CD14-positive monocyte (primary cell): Measurements from ENCODE around the gene STK32A. TPM values are rescaled to one million over a fixed set of nuclear protein-coding genes. Genes with fewer than 3 reads are reported as not detected.

ENCODE experiments used
- DNase-seq, 3 donors: peaks; one replicate each; pipeline ENCODE4 v3.0.0-alpha.2; 2011 to 2022
- H2AFZ ChIP-seq: 2 replicates; pipeline ENCODE4 v1.6.0; 2012; ENCODE audit warnings: mild to moderate bottlenecking, low read depth, low read length, inconsistent platforms; ENCODE audit not compliant: insufficient read depth, poor library complexity, severe bottlenecking
- H3K27ac ChIP-seq, 2 donors: 1 replicate in 1 of 2; 2 replicates in 1 of 2; pipeline ENCODE4 v1.5.1; 2012 to 2013; ENCODE audit warnings: low read length in 2 of 2, control low read depth in 1 of 2, inconsistent platforms in 1 of 2, low read depth in 1 of 2, mild to moderate bottlenecking in 1 of 2
- H3K27me3 ChIP-seq, 2 donors: one replicate each; pipeline versions ENCODE4 v1.6.0 to v1.6.1; 2011 to 2013; ENCODE audit warnings: low read length in 2 of 2; ENCODE audit not compliant: control insufficient read depth in 2 of 2, insufficient read depth in 2 of 2
- H3K36me3 ChIP-seq, 2 donors: replicated peaks in 1 of 2; 1 replicate in 1 of 2; 2 replicates in 1 of 2; pipeline versions ENCODE4 v1.5.1 to v1.6.1; 2012 to 2013; ENCODE audit warnings: low read length in 2 of 2, control low read depth in 1 of 2, inconsistent platforms in 1 of 2, mild to moderate bottlenecking in 1 of 2; ENCODE audit not compliant: insufficient read depth in 2 of 2, control insufficient read depth in 1 of 2
- H3K4me1 ChIP-seq, 2 donors: 1 replicate in 1 of 2; 2 replicates in 1 of 2; pipeline versions ENCODE4 v1.5.1 to v1.6.1; 2012 to 2013; ENCODE audit warnings: low read length in 2 of 2, control low read depth in 1 of 2, inconsistent platforms in 1 of 2, mild to moderate bottlenecking in 1 of 2, moderate library complexity in 1 of 2; ENCODE audit not compliant: insufficient read depth in 2 of 2, control insufficient read depth in 1 of 2
- H3K4me2 ChIP-seq: replicated peaks from 2 replicates; pipeline ENCODE3; 2012; ENCODE audit warnings: low read length, moderate library complexity, mild to moderate bottlenecking; ENCODE audit not compliant: poor library complexity, severe bottlenecking; ENCODE audit errors: extremely low read depth
- H3K4me3 ChIP-seq, 3 experiments: fragments of 200-600 bp in 1 of 3; sonication (generic) in 1 of 3; replicated peaks in 1 of 3; 1 replicate in 2 of 3; 2 replicates in 1 of 3; pipeline ENCODE4 v1.5.1; 2011 to 2013; ENCODE audit warnings: low read length in 3 of 3, mild to moderate bottlenecking in 3 of 3, control low read depth in 2 of 3, low read depth in 2 of 3, inconsistent platforms in 1 of 3, moderate library complexity in 1 of 3
- H3K79me2 ChIP-seq: 2 replicates; pipeline ENCODE4 v1.6.0; 2012; ENCODE audit warnings: mild to moderate bottlenecking, control low read depth, inconsistent platforms, low read length, moderate library complexity; ENCODE audit not compliant: insufficient read depth
- H3K9ac ChIP-seq: 2 replicates; pipeline ENCODE4 v1.6.0; 2017; ENCODE audit warnings: low read length, mild to moderate bottlenecking; ENCODE audit not compliant: insufficient read depth, poor library complexity, severe bottlenecking
- H3K9me3 ChIP-seq, 2 donors: replicated peaks in 1 of 2; 1 replicate in 1 of 2; 2 replicates in 1 of 2; pipeline versions ENCODE4 v1.5.1 to v1.6.1; 2012 to 2013; ENCODE audit warnings: low read length in 2 of 2, control low read depth in 1 of 2; ENCODE audit not compliant: control insufficient read depth in 1 of 2, insufficient read depth in 1 of 2
- H4K20me1 ChIP-seq: 2 replicates; pipeline ENCODE4 v1.6.0; 2012; ENCODE audit warnings: mild to moderate bottlenecking, low read length, control low read depth, moderate library complexity; ENCODE audit not compliant: insufficient read depth
- H3K27ac Mint-ChIP-seq, 7 donors: one replicate each; pipeline ENCODE4 v1.8.0; 2020; ENCODE audit warnings: mild to moderate bottlenecking in 7 of 7, mixed read lengths in 7 of 7, moderate library complexity in 6 of 7, inconsistent platforms in 2 of 7
- H3K27me3 Mint-ChIP-seq, 3 donors: one replicate each; pipeline ENCODE4 v1.8.0; 2021 to 2022; ENCODE audit warnings: low read depth in 3 of 3, mild to moderate bottlenecking in 3 of 3, mixed read lengths in 3 of 3, moderate library complexity in 3 of 3, inconsistent platforms in 1 of 3
- H3K36me3 Mint-ChIP-seq, 2 donors: one replicate each; pipeline ENCODE4 v1.8.0; 2020; ENCODE audit warnings: mixed read lengths in 2 of 2, inconsistent platforms in 1 of 2, mild to moderate bottlenecking in 1 of 2
- H3K4me1 Mint-ChIP-seq: one replicate; pipeline ENCODE4 v1.8.0; 2020; ENCODE audit warnings: mild to moderate bottlenecking, mixed read lengths
- H3K4me3 Mint-ChIP-seq, 2 donors: one replicate each; pipeline ENCODE4 v1.8.0; 2020; ENCODE audit warnings: mild to moderate bottlenecking in 2 of 2, mixed read lengths in 2 of 2, moderate library complexity in 1 of 2
- H3K9me3 Mint-ChIP-seq, 7 donors: one replicate each; pipeline ENCODE4 v1.8.0; 2020 to 2022; ENCODE audit warnings: mixed read lengths in 7 of 7, mild to moderate bottlenecking in 6 of 7, moderate library complexity in 6 of 7, inconsistent platforms in 2 of 7
- CTCF ChIP-seq: fragments of 200-600 bp; IDR thresholded peaks from one replicate; pipeline ENCODE4 v1.8.0; 2022; ENCODE audit warnings: antibody characterized with exemption, mild to moderate bottlenecking
- WGBS: methylation state at CpG from one replicate; pipeline ENCODE4 v1.1.5; 2013; ENCODE audit warnings: missing lambda C conversion rate; ENCODE audit not compliant: insufficient coverage; 5-methylcytosine and 5-hydroxymethylcytosine counted together
- intact Hi-C, 2 donors: fragments of 100-400 bp; cut with micrococcal nuclease; formaldehyde crosslinking; loops; one replicate each; pipeline versions ENCODE4 v1.15.0 to v1.15.1; 2023
- polyA plus RNA-seq, 3 donors: library from polyadenylated mRNA; depleted of rRNA in 1 of 3; unstranded in 2 of 3; stranded (reverse) in 1 of 3; fragments of 300-500 nt in 2 of 3; fragments of >200 nt in 1 of 3; fragmentation: Illumina TruSeq in 2 of 3; gene quantifications; 1 replicate in 2 of 3; 2 replicates in 1 of 3; pipeline ENCODE4 v1.2.3, GENCODE V29; 2012 to 2021

Gene STK32A
- polyA plus RNA-seq, 3 donors, result not detected

GRCh38 chr5:147287110-147287509, 52.3 kb downstream of the STK32A start:
- no peaks in the 10 kb centered on the region for H3K27me3 ChIP-seq
- intact Hi-C loops, result no loop called here
- no peak overlapping the region for H3K27ac ChIP-seq
- Mint-ChIP-seq H3K4me1 (no peaks in the 10 kb centered on the region), H3K4me3 (no peak overlapping the region), H3K36me3 (no peaks in the 10 kb centered on the region), H3K9me3 (peaks cover 3 to 13% (median 8%) of the 10 kb centered on the region in 7 donors), H3K27ac (no peak overlapping the region), H3K27me3 (peaks cover 0 to 4% (median 2%) of the 10 kb centered on the region in 3 donors)
- H3K9me3 ChIP-seq, result peaks cover 0 to 6% of the 10 kb centered on the region in 2 donors
- no peak overlapping the region for H3K4me2 ChIP-seq
- no CpG with 5 or more reads among the region's 2 CpGs for WGBS
- H2AFZ ChIP-seq, result no peak overlapping the region
- no peaks in the 10 kb centered on the region for H3K79me2 ChIP-seq
- H3K36me3 ChIP-seq, result no peaks in the 10 kb centered on the region
- H3K4me1 ChIP-seq, result no peaks in the 10 kb centered on the region
- H3K4me3 ChIP-seq, result no peak overlapping the region
- no peaks in the 10 kb centered on the region for H4K20me1 ChIP-seq
- DNase-seq, result no peak
- H3K9ac ChIP-seq, result no peak overlapping the region
- no peak for TF ChIP-seq CTCF

- H3K4me2 ChIP-seq, result no peak overlapping the region
- H3K9me3 Mint-ChIP-seq, result peaks cover 0 to 10% (median 0%) of the 10 kb centered on the region in 7 donors
- no peaks in the 10 kb centered on the region for H3K27me3 ChIP-seq
- H3K27ac Mint-ChIP-seq, result peak overlapping the region in 1 of 7 donors; percentile 19
- no peak overlapping the region for H3K9ac ChIP-seq
- no peak for DNase-seq
- no peak for TF ChIP-seq CTCF
- H3K4me3 Mint-ChIP-seq, result no peak overlapping the region
- H3K4me3 ChIP-seq, result no peak overlapping the region
- H3K4me1 Mint-ChIP-seq, result no peaks in the 10 kb centered on the region
- H3K36me3 ChIP-seq, result no peaks in the 10 kb centered on the region
- no peak overlapping the region for H3K27ac ChIP-seq
- H3K4me1 ChIP-seq, result no peaks in the 10 kb centered on the region
- no peaks in the 10 kb centered on the region for H3K79me2 ChIP-seq
- H4K20me1 ChIP-seq, result no peaks in the 10 kb centered on the region
- peaks cover 0 to 3% (median 2%) of the 10 kb centered on the region in 3 donors for H3K27me3 Mint-ChIP-seq
- no peak overlapping the region for H2AFZ ChIP-seq
- intact Hi-C loops, result no loop called here
- H3K9me3 ChIP-seq, result no peaks in the 10 kb centered on the region
- 83% methylated on average over 1 of the region's 2 CpGs for WGBS
- H3K36me3 Mint-ChIP-seq, result no peaks in the 10 kb centered on the region
Measured at GRCh38 chr5:147290261-147290660, 55.4 kb downstream of the STK32A start.
